Right lobe of liver (tissue), 4 donors: ENCODE measurements around the gene LRRC7.

Experiments used
- CTCF ChIP-seq, 4 donors: fragments of 200-600 bp in 3 of 4; fragments of 450-650 bp in 1 of 4; IDR thresholded peaks; one replicate each; pipeline versions ENCODE4 v1.5.1 to v1.8.0; 2016 to 2022; ENCODE audit warnings: antibody characterized with exemption in 4 of 4, mild to moderate bottlenecking in 2 of 4
- POLR2A ChIP-seq: fragments of 450-650 bp; IDR thresholded peaks from one replicate; pipeline ENCODE4 v1.6.1; 2017; ENCODE audit warnings: antibody characterized with exemption, mild to moderate bottlenecking
- donor health status: DM: no; HTN: no; CAD: no.
- donor health status: DM: no; HTN: no; CAD: no.
- donor health status: DM: no; HTN: yes; CAD: no.

- TF ChIP-seq CTCF (IDR thresholded peaks at IDR 0.05) (no peak), POLR2A (no peak)
Observed at GRCh38 chr1:69852151-69852550, 284.4 kb downstream of the LRRC7 start.
